ENCODE measurements around the gene GCSAM.

GCSAM gene

DNA sequence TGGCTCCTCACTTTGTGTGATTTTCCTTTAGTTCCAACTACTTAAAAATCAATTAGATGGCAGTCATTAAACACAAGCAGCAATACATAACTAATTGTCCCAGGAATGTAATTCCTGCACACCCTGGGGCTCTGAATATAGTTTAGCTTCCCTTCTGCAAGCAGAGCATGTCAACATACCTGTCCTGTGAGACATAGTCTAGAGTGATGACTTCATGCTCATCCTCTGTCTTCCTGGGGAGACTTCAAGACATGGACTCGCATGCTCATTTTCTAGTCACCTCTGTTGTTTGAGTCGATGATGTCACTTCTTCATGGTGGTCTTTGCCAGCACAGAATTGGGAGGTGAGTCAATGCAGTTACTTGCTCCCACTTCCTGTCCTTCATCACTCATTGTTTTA lies 31.1 kb downstream of the GCSAM start:
- no peaks in the 10 kb centered on the region for H3K79me2 ChIP-seq (ENCODE audit: insufficient read depth, low read length)
- no peak overlapping the region for H2AFZ ChIP-seq (ENCODE audit: low read length)
- no peak overlapping the region for H3K4me3 ChIP-seq (ENCODE audit: low read length, poor library complexity, severe bottlenecking)
- no peaks in the 10 kb centered on the region for H3K4me1 ChIP-seq (ENCODE audit: insufficient read depth, low read length, poor library complexity, severe bottlenecking)
- H3K9me3 ChIP-seq (ENCODE audit: insufficient read depth, low read depth, low read length) = no peaks in the 10 kb centered on the region
- TF ChIP-seq EZH2phosphoT487 (IDR thresholded peaks at IDR 0.05; ENCODE audit: borderline replicate concordance) = no peak
- TF ChIP-seq, protein P1, sequence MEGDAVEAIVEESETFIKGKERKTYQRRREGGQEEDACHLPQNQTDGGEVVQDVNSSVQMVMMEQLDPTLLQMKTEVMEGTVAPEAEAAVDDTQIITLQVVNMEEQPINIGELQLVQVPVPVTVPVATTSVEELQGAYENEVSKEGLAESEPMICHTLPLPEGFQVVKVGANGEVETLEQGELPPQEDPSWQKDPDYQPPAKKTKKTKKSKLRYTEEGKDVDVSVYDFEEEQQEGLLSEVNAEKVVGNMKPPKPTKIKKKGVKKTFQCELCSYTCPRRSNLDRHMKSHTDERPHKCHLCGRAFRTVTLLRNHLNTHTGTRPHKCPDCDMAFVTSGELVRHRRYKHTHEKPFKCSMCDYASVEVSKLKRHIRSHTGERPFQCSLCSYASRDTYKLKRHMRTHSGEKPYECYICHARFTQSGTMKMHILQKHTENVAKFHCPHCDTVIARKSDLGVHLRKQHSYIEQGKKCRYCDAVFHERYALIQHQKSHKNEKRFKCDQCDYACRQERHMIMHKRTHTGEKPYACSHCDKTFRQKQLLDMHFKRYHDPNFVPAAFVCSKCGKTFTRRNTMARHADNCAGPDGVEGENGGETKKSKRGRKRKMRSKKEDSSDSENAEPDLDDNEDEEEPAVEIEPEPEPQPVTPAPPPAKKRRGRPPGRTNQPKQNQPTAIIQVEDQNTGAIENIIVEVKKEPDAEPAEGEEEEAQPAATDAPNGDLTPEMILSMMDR (conservative IDR thresholded peaks at IDR 0.05; ENCODE audit: low read length) = no peak
- peaks cover 92% of the 10 kb centered on the region for H3K27me3 ChIP-seq (ENCODE audit: insufficient read depth, low read length, poor library complexity, severe bottlenecking)
- no peaks in the 10 kb centered on the region for H4K20me1 ChIP-seq (ENCODE audit: insufficient read depth, low read length, poor library complexity, severe bottlenecking)
- no peaks in the 10 kb centered on the region for H3F3A ChIP-seq (ENCODE audit: low read depth)
- H3K36me3 ChIP-seq (ENCODE audit: insufficient read depth, low read length) = no peaks in the 10 kb centered on the region
- no peaks in the 10 kb centered on the region for H3K9me2 ChIP-seq (replicated peaks; ENCODE audit: low read depth, low read length)
- no peak overlapping the region for H3K4me2 ChIP-seq (ENCODE audit: low read depth, low read length, poor library complexity, severe bottlenecking)
- H3K9ac ChIP-seq (ENCODE audit: low read depth, low read length, poor library complexity, severe bottlenecking) = no peak overlapping the region

DNA sequence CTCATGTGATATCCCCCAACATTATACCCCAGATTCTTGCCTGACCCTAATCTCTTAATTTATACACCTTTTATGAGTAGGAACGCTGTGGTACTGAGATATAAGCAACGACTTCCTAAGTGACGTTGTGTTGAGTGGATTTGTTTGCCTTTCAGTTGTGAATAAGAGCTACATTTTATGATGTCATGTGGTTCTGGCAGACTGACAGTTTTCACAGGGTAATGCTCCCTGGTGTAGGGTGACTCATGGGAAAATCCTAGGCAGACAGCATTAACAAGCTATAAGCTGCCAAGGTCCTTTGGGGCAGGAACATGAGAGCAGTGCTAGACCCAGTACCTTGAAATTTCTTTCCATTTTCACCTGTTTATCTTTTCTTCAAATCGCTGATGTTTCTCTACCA lies 35.7 kb downstream of the GCSAM start:
- Histone ChIP-seq H4K20me1 (ENCODE audit: insufficient read depth, low read length, poor library complexity, severe bottlenecking) (no peaks in the 10 kb centered on the region), H3K9me2 (replicated peaks; ENCODE audit: low read depth, low read length) (no peaks in the 10 kb centered on the region), H3K4me1 (ENCODE audit: insufficient read depth, low read length, poor library complexity, severe bottlenecking) (peaks cover 5% of the 10 kb centered on the region), H3K27me3 (ENCODE audit: insufficient read depth, low read length, poor library complexity, severe bottlenecking) (peaks cover 100% of the 10 kb centered on the region), H3K9ac (ENCODE audit: low read depth, low read length, poor library complexity, severe bottlenecking) (no peak overlapping the region), H3K4me2 (ENCODE audit: low read depth, low read length, poor library complexity, severe bottlenecking) (no peak overlapping the region), H3K9me3 (ENCODE audit: insufficient read depth, low read depth, low read length) (no peaks in the 10 kb centered on the region), H3K4me3 (ENCODE audit: low read length, poor library complexity, severe bottlenecking) (no peak overlapping the region), H2AFZ (ENCODE audit: low read length) (no peak overlapping the region), H3K79me2 (ENCODE audit: insufficient read depth, low read length) (no peaks in the 10 kb centered on the region), H3F3A (ENCODE audit: low read depth) (no peaks in the 10 kb centered on the region), H3K36me3 (ENCODE audit: insufficient read depth, low read length) (no peaks in the 10 kb centered on the region)
- TF ChIP-seq, protein P1 (conservative IDR thresholded peaks at IDR 0.05; ENCODE audit: low read length) = no peak
- TF ChIP-seq EZH2phosphoT487 (IDR thresholded peaks at IDR 0.05; ENCODE audit: borderline replicate concordance) = no peak

DNA sequence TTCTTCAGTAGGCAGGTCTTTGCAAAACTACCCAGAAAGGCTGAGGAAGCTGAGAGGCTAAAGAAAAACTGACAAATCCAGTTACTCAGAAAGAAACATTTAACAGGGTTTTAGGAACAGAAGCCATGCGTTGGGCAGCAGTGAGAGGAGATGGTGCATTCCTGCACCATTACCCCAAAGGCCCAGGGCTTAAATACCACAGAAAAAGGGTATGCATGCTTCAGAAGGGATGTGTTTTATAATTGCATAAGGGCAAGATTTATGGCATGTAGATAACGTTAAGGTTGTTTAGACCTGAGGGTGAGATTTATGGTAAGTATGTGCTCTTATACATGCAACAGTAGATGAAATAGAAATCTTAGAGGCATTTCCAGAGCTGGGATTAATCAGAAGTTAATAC lies 36.9 kb downstream of the GCSAM start:
- no peaks in the 10 kb centered on the region for H3F3A ChIP-seq (ENCODE audit: low read depth)
- H3K9me2 ChIP-seq (replicated peaks; ENCODE audit: low read depth, low read length) = no peaks in the 10 kb centered on the region
- peaks cover 11% of the 10 kb centered on the region for H3K4me1 ChIP-seq (ENCODE audit: insufficient read depth, low read length, poor library complexity, severe bottlenecking)
- peaks cover 100% of the 10 kb centered on the region for H3K27me3 ChIP-seq (ENCODE audit: insufficient read depth, low read length, poor library complexity, severe bottlenecking)
- H3K9ac ChIP-seq (ENCODE audit: low read depth, low read length, poor library complexity, severe bottlenecking) = no peak overlapping the region
- H4K20me1 ChIP-seq (ENCODE audit: insufficient read depth, low read length, poor library complexity, severe bottlenecking) = no peaks in the 10 kb centered on the region
- H3K4me2 ChIP-seq (ENCODE audit: low read depth, low read length, poor library complexity, severe bottlenecking) = no peak overlapping the region
- TF ChIP-seq, protein P1 (conservative IDR thresholded peaks at IDR 0.05; ENCODE audit: low read length) = no peak
- no peak for TF ChIP-seq EZH2phosphoT487 (IDR thresholded peaks at IDR 0.05; ENCODE audit: borderline replicate concordance)
- no peaks in the 10 kb centered on the region for H3K79me2 ChIP-seq (ENCODE audit: insufficient read depth, low read length)
- no peak overlapping the region for H2AFZ ChIP-seq (ENCODE audit: low read length)
- H3K9me3 ChIP-seq (ENCODE audit: insufficient read depth, low read depth, low read length) = no peaks in the 10 kb centered on the region
- H3K4me3 ChIP-seq (ENCODE audit: low read length, poor library complexity, severe bottlenecking) = no peak overlapping the region
- H3K36me3 ChIP-seq (ENCODE audit: insufficient read depth, low read length) = no peaks in the 10 kb centered on the region

Measured in Loucy (cell line).